DMS153 (cell line): ENCODE measurements around the gene CCDC38.
A peak's percentile ranks its signal among the peaks of the same experiment; 100 is the strongest.

Experiments used
- DNase-seq: peaks from one replicate; lab custom pipeline; 2025; lab: John Stamatoyannopoulos, UW

The CCDC38 gene

DNA sequence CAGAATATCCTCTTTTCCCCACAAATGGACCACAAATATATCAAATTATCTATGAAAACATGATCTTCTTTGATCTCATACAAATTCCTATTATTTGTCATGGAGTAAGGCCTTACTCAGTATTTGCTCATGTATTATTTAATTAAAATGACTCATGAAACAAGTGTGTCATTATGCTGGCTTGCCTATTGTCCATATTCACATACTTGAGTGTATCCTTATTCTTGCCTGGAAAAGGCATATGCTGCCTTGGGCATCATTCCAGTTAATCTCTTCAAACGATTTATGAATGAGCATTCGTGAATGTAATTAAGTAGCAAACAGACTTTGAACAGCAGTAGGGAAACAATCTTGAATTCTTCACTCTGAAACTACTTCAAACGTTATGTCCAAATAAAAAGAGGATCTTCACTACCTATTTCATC lies 106.2 kb downstream of the CCDC38 start:
- DNase-seq = peak; percentile 56

DNA sequence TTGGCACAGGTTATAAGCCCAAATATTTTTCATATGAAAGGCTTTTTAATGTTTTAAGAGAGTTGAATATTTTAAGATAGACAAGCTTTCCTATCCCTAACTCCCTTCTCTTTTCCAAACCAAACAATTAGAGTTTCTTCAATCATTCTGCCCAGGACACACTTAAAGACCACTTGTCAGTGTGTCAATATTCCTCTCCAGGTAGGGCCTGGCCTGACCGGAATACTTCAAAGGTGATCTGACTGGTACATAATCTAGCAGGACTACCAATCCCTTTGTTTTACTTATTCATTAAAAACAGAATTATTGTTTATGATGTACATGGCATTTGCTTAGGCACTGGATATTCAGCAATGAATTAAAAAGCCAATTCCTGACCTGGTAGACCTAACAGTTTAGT lies 107.8 kb downstream of the CCDC38 start:
- DNase-seq = no peak

DNA sequence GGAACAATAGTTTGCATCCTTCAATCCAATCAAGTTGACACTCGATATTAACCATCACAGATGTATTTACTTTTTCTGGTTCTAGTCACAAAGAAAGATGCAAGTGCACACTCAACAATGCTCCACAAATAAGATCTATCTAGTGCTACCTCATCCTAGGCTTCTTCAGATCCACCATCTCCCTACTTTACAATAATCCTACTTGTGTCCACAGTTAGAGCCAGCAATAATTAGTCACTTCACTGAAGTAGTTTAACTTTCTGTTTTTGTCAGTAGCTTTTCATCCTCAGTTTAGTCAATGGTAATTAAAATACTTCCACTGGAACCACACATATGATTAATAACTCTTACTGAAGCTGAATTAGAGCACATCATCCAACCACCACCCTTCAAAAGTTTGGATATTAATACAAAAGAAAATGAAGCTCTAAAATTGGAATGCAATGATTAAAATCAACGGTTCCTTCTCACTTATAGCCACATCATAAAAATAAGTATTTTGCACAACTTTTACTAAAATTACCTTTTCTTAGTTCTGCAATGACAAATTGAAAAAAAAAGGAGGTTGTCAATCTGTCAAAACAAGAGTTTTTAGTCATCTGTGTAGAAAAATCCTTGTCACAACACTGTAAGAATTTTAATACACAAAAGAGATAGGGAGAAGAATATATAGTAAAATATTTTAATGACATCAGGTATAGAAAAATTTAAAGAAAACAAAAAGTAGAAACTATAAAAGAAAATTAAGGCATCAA lies 111.9 kb downstream of the CCDC38 start:
- DNase-seq = no peak

DNA sequence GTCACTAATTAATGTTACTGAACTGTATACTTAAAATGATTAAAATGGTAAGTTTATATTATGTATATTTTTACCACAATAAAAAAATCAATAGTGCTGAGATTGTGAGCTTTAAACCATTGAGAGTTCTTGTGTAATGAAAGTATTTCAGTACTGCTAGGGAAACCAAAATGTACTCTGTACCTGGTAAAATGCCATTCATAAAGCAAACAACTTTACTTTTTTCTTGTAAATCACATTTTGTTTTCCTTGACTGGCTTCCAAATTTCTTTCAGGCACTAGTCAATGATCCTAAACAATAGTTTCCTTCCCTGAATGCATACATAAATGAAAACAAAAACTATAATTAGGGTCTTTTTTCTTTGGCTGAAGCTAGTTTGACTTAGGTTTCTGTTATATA lies 113.0 kb downstream of the CCDC38 start:
- DNase-seq = no peak

DNA sequence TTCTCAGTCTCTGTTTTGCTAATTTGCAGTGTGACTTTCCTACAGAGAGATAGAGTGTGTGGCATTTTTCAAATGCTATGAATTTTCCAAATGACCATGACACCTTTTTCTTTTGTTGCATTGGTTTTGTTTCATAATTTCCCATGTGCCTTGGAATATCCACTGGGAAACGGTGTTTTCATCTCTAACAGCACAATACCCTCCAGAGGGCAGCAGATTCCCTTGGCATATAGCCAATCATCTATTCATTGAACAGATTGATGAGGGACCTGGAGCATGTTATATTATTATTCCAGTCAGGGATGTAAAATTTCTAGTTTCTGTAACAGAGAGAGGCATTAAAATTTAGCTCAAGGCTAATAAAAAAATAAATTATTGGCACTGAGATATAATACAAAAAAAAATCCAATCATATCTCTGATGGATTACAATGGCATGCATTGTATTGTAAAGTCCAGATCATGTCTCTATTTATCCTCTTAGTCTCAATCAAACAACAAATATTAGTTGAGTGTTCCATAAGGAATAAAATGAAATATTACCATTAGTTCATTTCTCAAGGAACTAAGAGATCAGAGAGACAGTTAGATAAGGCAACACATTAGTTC lies 122.2 kb downstream of the CCDC38 start:
- peak; percentile 26 for DNase-seq
